Neural progenitor cell (in vitro differentiated cells): ENCODE measurements around the gene MYF5. TPM values are rescaled to one million over a fixed set of nuclear protein-coding genes. Genes with fewer than 3 reads are reported as not detected.
A peak's percentile ranks its signal among the peaks of the same experiment; 100 is the strongest.

Source experiments
- DNase-seq: peaks from one replicate; pipeline ENCODE4 v3.0.0-alpha.2; 2016; ENCODE audit warnings: low spot score
- H2AFZ ChIP-seq: fragments of 200-600 bp; sonication (generic); replicated peaks from 2 replicates; pipeline ENCODE4 v1.6.1; 2016; ENCODE audit warnings: antibody characterized with exemption
- H3F3A ChIP-seq: fragments of 200-600 bp; sonication (generic); 2 replicates; pipeline ENCODE4 v1.6.1; 2016; ENCODE audit warnings: antibody characterized with exemption, low read depth
- H3K27ac ChIP-seq: fragments of 200-600 bp; sonication (generic); 2 replicates; pipeline ENCODE4 v1.5.1; 2016; ENCODE audit warnings: mild to moderate bottlenecking
- H3K27me3 ChIP-seq: fragments of 200-600 bp; sonication (generic); 2 replicates; pipeline ENCODE4 v1.6.1; 2016; ENCODE audit warnings: mild to moderate bottlenecking, moderate library complexity
- H3K36me3 ChIP-seq: fragments of 200-600 bp; sonication (generic); 2 replicates; pipeline ENCODE4 v1.5.1; 2016
- H3K4me1 ChIP-seq: fragments of 200-600 bp; sonication (generic); 2 replicates; pipeline ENCODE4 v1.6.1; 2016; ENCODE audit warnings: mixed run types
- H3K4me2 ChIP-seq: fragments of 200-600 bp; sonication (generic); 2 replicates; pipeline ENCODE4 v1.6.1; 2016
- H3K4me3 ChIP-seq: fragments of 200-600 bp; sonication (generic); 2 replicates; pipeline ENCODE4 v1.5.1; 2016
- H3K79me2 ChIP-seq: fragments of 200-600 bp; sonication (generic); 2 replicates; pipeline ENCODE4 v1.6.1; 2016; ENCODE audit warnings: low read depth
- H3K9ac ChIP-seq: fragments of 200-600 bp; sonication (generic); 2 replicates; pipeline ENCODE4 v1.6.1; 2016
- H3K9me3 ChIP-seq: fragments of 200-600 bp; sonication (generic); 2 replicates; pipeline ENCODE4 v1.5.1; 2016; ENCODE audit warnings: low read depth
- H4K20me1 ChIP-seq: fragments of 200-600 bp; sonication (generic); 2 replicates; pipeline ENCODE4 v1.6.1; 2016; ENCODE audit warnings: low read depth
- H3K27ac Mint-ChIP-seq: 3 replicates; pipeline ENCODE4 v1.8.0; 2021; ENCODE audit warnings: mixed read lengths
- H3K27me3 Mint-ChIP-seq: 2 replicates; pipeline ENCODE4 v1.8.0; 2022; ENCODE audit warnings: low read depth, mild to moderate bottlenecking, inconsistent platforms, moderate library complexity, mixed read lengths; ENCODE audit not compliant: insufficient read depth
- H3K36me3 Mint-ChIP-seq: 3 replicates; pipeline ENCODE4 v1.8.0; 2021; ENCODE audit warnings: mixed read lengths
- H3K4me1 Mint-ChIP-seq: 3 replicates; pipeline ENCODE4 v1.8.0; 2021; ENCODE audit warnings: mixed read lengths
- H3K4me3 Mint-ChIP-seq: 3 replicates; pipeline ENCODE4 v1.8.0; 2021; ENCODE audit warnings: mild to moderate bottlenecking, moderate library complexity, mixed read lengths
- H3K9me3 Mint-ChIP-seq: 3 replicates; pipeline ENCODE4 v1.8.0; 2020; ENCODE audit warnings: mixed read lengths
- CTCF ChIP-seq: fragments of 200-600 bp; sonication (generic); IDR thresholded peaks from 2 replicates; pipeline ENCODE4 v1.5.1; 2017; ENCODE audit warnings: antibody characterized with exemption, mild to moderate bottlenecking
- EZH2 ChIP-seq: fragments of 200-600 bp; sonication (generic); IDR thresholded peaks from 2 replicates; pipeline ENCODE4 v1.6.1; 2017; ENCODE audit warnings: antibody characterized with exemption, mild to moderate bottlenecking, moderate library complexity
- EZH2phosphoT487 ChIP-seq: fragments of 200-600 bp; sonication (generic); IDR thresholded peaks from 2 replicates; pipeline ENCODE4 v1.6.1; 2017; ENCODE audit warnings: antibody characterized with exemption
- total RNA-seq: library from RNA; depleted of rRNA; stranded (reverse); fragments of >200 nt; gene quantifications from 2 replicates; pipeline ENCODE4 v1.2.3, GENCODE V29; 2015; ENCODE audit warnings: low replicate concordance

Gene MYF5
- total RNA-seq, 1 donor from 2014 or later = not detected

- H3K4me3 ChIP-seq = no peak overlapping the region
- H3K27ac Mint-ChIP-seq = no peak overlapping the region
- peak overlapping the region; percentile 34 for H2AFZ ChIP-seq
- no peaks in the 10 kb centered on the region for H3K9me3 ChIP-seq
- H3K4me3 Mint-ChIP-seq = no peak overlapping the region
- no peaks in the 10 kb centered on the region for H4K20me1 ChIP-seq
- peak; percentile 74 for DNase-seq
- H3K4me1 Mint-ChIP-seq = peaks cover 5% of the 10 kb centered on the region
- no peaks in the 10 kb centered on the region for H3K79me2 ChIP-seq
- H3K4me1 ChIP-seq = peaks cover 8% of the 10 kb centered on the region
- no peaks in the 10 kb centered on the region for H3K27me3 ChIP-seq
- H3K27ac ChIP-seq = no peak overlapping the region
- peaks cover 2% of the 10 kb centered on the region for H3K27me3 Mint-ChIP-seq
- no peak overlapping the region for H3K9ac ChIP-seq
- no peaks in the 10 kb centered on the region for H3K36me3 Mint-ChIP-seq
- H3K9me3 Mint-ChIP-seq = no peaks in the 10 kb centered on the region
- H3K36me3 ChIP-seq = no peaks in the 10 kb centered on the region
- H3K4me2 ChIP-seq = no peak overlapping the region
- TF ChIP-seq EZH2phosphoT487 = no peak
- peak; percentile 80 for TF ChIP-seq CTCF
- H3F3A ChIP-seq = no peaks in the 10 kb centered on the region
Observed at GRCh38 chr12:80763874-80764273, 47.2 kb downstream of the MYF5 start.

- no peaks in the 10 kb centered on the region for H3K27me3 ChIP-seq
- H3K36me3 ChIP-seq = no peaks in the 10 kb centered on the region
- no peak overlapping the region for H3K4me2 ChIP-seq
- DNase-seq = no peak
- H2AFZ ChIP-seq = peak overlapping the region; percentile 79
- H3K9me3 ChIP-seq = no peaks in the 10 kb centered on the region
- peaks cover 5% of the 10 kb centered on the region for H3K4me1 Mint-ChIP-seq
- H3K9me3 Mint-ChIP-seq = no peaks in the 10 kb centered on the region
- no peak overlapping the region for H3K27ac ChIP-seq
- no peaks in the 10 kb centered on the region for H3K36me3 Mint-ChIP-seq
- H3K27me3 Mint-ChIP-seq = no peaks in the 10 kb centered on the region
- no peaks in the 10 kb centered on the region for H3K79me2 ChIP-seq
- TF ChIP-seq CTCF (no peak), EZH2phosphoT487 (no peak), EZH2 (no peak)
- H3K27ac Mint-ChIP-seq = no peak overlapping the region
- H4K20me1 ChIP-seq = no peaks in the 10 kb centered on the region
- H3F3A ChIP-seq = peaks cover 3% of the 10 kb centered on the region
- H3K4me3 Mint-ChIP-seq = no peak overlapping the region
- no peak overlapping the region for H3K9ac ChIP-seq
- H3K4me3 ChIP-seq = no peak overlapping the region
- peaks cover 8% of the 10 kb centered on the region for H3K4me1 ChIP-seq
Observed at GRCh38 chr12:80766210-80766609, 49.5 kb downstream of the MYF5 start.

- no peak overlapping the region for H3K4me3 Mint-ChIP-seq
- no peaks in the 10 kb centered on the region for H3K9me3 Mint-ChIP-seq
- Histone ChIP-seq H3K4me3 (no peak overlapping the region), H2AFZ (no peak overlapping the region), H3K27me3 (no peaks in the 10 kb centered on the region), H4K20me1 (no peaks in the 10 kb centered on the region), H3K36me3 (no peaks in the 10 kb centered on the region), H3K27ac (no peak overlapping the region), H3F3A (peaks cover 3% of the 10 kb centered on the region), H3K9ac (no peak overlapping the region), H3K4me1 (peaks cover 8% of the 10 kb centered on the region), H3K9me3 (no peaks in the 10 kb centered on the region), H3K79me2 (no peaks in the 10 kb centered on the region), H3K4me2 (no peak overlapping the region)
- no peak for DNase-seq
- peaks cover 5% of the 10 kb centered on the region for H3K4me1 Mint-ChIP-seq
- TF ChIP-seq CTCF = no peak
- no peaks in the 10 kb centered on the region for H3K36me3 Mint-ChIP-seq
- H3K27ac Mint-ChIP-seq = no peak overlapping the region
- no peaks in the 10 kb centered on the region for H3K27me3 Mint-ChIP-seq
Observed at GRCh38 chr12:80766897-80767296, 50.2 kb downstream of the MYF5 start.

Other genes with a start within 250 kb of the MYF5 start
- gene MYF6, start 9.3 kb upstream of the MYF5 start, total RNA-seq = 0.43 and 0.97 TPM in 2 replicates
- 18.3 and 31.7 TPM in 2 replicates for gene LIN7A, start 221.0 kb downstream of the MYF5 start, total RNA-seq